GM21390 (cell line): ENCODE results near the gene FCGR3A.
"Not testable (repeated sequence)": the region's sequence is repeated elsewhere in the genome, so short reads cannot be mapped to it uniquely, and the experiment has no call there.

ENCODE experiments used
- ATAC-seq: cut with Tn5 transposase; IDR thresholded peaks from one replicate; pipeline ENCODE4 v1.9.1; 2021; ENCODE audit not compliant: unreplicated experiment

The FCGR3A gene

GRCh38 chr1:161549652-161550051, at the start of gene FCGR3A:
Gene FCGR3A (minus strand): TSS chr1:161549818. CDS start chr1:161549736, 82 bp downstream.
- ATAC-seq = no peak

GRCh38 chr1:161597077-161597476, 47.5 kb upstream of the FCGR3A start:
- not testable (repeated sequence) for ATAC-seq

- not testable (repeated sequence) for ATAC-seq
Observed at GRCh38 chr1:161595583-161595982, 46.0 kb upstream of the FCGR3A start.

- not testable (repeated sequence) for ATAC-seq
Observed at GRCh38 chr1:161595173-161595572, 45.6 kb upstream of the FCGR3A start.

- not testable (repeated sequence) for ATAC-seq
Observed at GRCh38 chr1:161594269-161594984, 44.8 kb upstream of the FCGR3A start.

GRCh38 chr1:161593092-161593755, 43.6 kb upstream of the FCGR3A start:
- not testable (repeated sequence) for ATAC-seq

GRCh38 chr1:161592586-161592985, 43.0 kb upstream of the FCGR3A start:
- not testable (repeated sequence) for ATAC-seq

- ATAC-seq = not testable (repeated sequence)
Observed at GRCh38 chr1:161589920-161590319, 40.3 kb upstream of the FCGR3A start.

- not testable (repeated sequence) for ATAC-seq
Observed at GRCh38 chr1:161589365-161589764, 39.7 kb upstream of the FCGR3A start.

GRCh38 chr1:161588596-161588995, 39.0 kb upstream of the FCGR3A start:
- not testable (repeated sequence) for ATAC-seq

- not testable (repeated sequence) for ATAC-seq
Observed at GRCh38 chr1:161582882-161583281, 33.3 kb upstream of the FCGR3A start.

- peak; percentile 71 for ATAC-seq
Observed at GRCh38 chr1:161580879-161581537, 31.4 kb upstream of the FCGR3A start.

GRCh38 chr1:161579856-161580507, 30.4 kb upstream of the FCGR3A start:
- not testable (repeated sequence) for ATAC-seq

GRCh38 chr1:161576676-161577075, 27.1 kb upstream of the FCGR3A start:
- ATAC-seq = not testable (repeated sequence)

GRCh38 chr1:161571703-161572102, 22.1 kb upstream of the FCGR3A start:
- not testable (repeated sequence) for ATAC-seq

GRCh38 chr1:161566602-161566960, 17.0 kb upstream of the FCGR3A start:
- not testable (repeated sequence) for ATAC-seq

GRCh38 chr1:161563522-161563921, 13.9 kb upstream of the FCGR3A start:
- not testable (repeated sequence) for ATAC-seq

- ATAC-seq = not testable (repeated sequence)
Observed at GRCh38 chr1:161562441-161562840, 12.8 kb upstream of the FCGR3A start.

GRCh38 chr1:161560960-161561715, 11.5 kb upstream of the FCGR3A start:
- ATAC-seq = not testable (repeated sequence)
